Activated B cell treated with CpG ODN at 0.5 μM for 24 hours (primary cell): ENCODE data around the gene GNPDA2. TPM values are rescaled to one million over a fixed set of nuclear protein-coding genes. Genes with fewer than 3 reads are reported as not detected.

Experiments used
- ATAC-seq: fragments of 200-7000 bp; cut with Tn5 transposase; one replicate; pipeline ENCODE4 v1.10.0; 2021; ENCODE audit warnings: low read depth, mild to moderate bottlenecking, moderate library complexity
- CTCF ChIA-PET: fragments of 350-600 bp; sonication (Branson Sonifier 250); formaldehyde crosslinking; loops from one replicate; lab custom pipeline; 2021; ENCODE audit warnings: antibody characterized with exemption; lab: Charles Lee
- POLR2A ChIA-PET: fragments of 350-600 bp; sonication (Branson Sonifier 250); formaldehyde crosslinking; loops from one replicate; lab custom pipeline; 2021; ENCODE audit warnings: antibody characterized with exemption; lab: Charles Lee
- DNase-seq: peaks from one replicate; pipeline ENCODE4 v3.0.0; 2022
- H3K27ac Mint-ChIP-seq: one replicate; pipeline ENCODE4 v1.8.0; 2020; ENCODE audit warnings: mixed read lengths
- H3K27me3 Mint-ChIP-seq: one replicate; pipeline ENCODE4 v1.8.0; 2021; ENCODE audit warnings: mixed read lengths
- H3K36me3 Mint-ChIP-seq: one replicate; pipeline ENCODE4 v1.8.0; 2021; ENCODE audit warnings: low read depth, mixed read lengths
- H3K4me1 Mint-ChIP-seq: one replicate; pipeline ENCODE4 v1.8.0; 2021; ENCODE audit warnings: mixed read lengths
- H3K4me3 Mint-ChIP-seq: one replicate; pipeline ENCODE4 v1.8.0; 2020; ENCODE audit warnings: mild to moderate bottlenecking, mixed read lengths
- H3K9me3 Mint-ChIP-seq: one replicate; pipeline ENCODE4 v1.8.0; 2020; ENCODE audit warnings: mixed read lengths
- intact Hi-C: fragments of 100-400 bp; cut with micrococcal nuclease; formaldehyde crosslinking; loops from one replicate; pipeline ENCODE4 v1.15.1; 2024
- total RNA-seq: library from RNA; stranded (reverse); gene quantifications from 2 replicates; pipeline ENCODE4 v1.2.3, GENCODE V29; 2022
- TF ChIP-seq, protein P1 (sequence below): fragments of 200-600 bp; IDR thresholded peaks from one replicate; pipeline ENCODE4 v1.8.0; 2022; ENCODE audit warnings: antibody characterized with exemption, mild to moderate bottlenecking

Gene GNPDA2
- total RNA-seq, 1 donor from 2014 or later = 17.6 TPM

DNA sequence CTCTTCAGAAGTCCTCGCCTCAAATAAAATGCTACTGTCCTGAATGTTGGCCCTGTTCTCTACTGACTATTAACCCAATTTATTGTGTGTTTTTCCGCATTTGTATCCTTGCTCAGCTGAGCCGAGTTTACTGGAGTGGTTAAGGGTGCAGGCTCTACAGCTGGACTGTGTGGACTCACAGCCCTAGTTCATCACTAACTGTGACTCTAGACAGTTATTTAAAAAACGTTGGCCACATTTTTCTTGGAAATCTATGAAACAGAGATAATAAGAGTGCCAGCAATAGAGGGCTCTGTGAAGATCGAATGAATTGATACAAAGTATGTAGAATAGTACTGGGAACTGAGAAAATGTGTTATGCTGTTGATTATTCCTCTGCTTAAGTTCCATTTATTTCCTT is 51.0 kb downstream of the GNPDA2 start:
- ChIA-PET POLR2A (no interaction called here), CTCF (no interaction called here)
- H3K9me3 Mint-ChIP-seq = no peaks in the 10 kb centered on the region
- peaks cover 18% of the 10 kb centered on the region for H3K4me1 Mint-ChIP-seq
- ATAC-seq (no peak), DNase-seq (no peak)
- no peak overlapping the region for H3K4me3 Mint-ChIP-seq
- TF ChIP-seq, protein P1, sequence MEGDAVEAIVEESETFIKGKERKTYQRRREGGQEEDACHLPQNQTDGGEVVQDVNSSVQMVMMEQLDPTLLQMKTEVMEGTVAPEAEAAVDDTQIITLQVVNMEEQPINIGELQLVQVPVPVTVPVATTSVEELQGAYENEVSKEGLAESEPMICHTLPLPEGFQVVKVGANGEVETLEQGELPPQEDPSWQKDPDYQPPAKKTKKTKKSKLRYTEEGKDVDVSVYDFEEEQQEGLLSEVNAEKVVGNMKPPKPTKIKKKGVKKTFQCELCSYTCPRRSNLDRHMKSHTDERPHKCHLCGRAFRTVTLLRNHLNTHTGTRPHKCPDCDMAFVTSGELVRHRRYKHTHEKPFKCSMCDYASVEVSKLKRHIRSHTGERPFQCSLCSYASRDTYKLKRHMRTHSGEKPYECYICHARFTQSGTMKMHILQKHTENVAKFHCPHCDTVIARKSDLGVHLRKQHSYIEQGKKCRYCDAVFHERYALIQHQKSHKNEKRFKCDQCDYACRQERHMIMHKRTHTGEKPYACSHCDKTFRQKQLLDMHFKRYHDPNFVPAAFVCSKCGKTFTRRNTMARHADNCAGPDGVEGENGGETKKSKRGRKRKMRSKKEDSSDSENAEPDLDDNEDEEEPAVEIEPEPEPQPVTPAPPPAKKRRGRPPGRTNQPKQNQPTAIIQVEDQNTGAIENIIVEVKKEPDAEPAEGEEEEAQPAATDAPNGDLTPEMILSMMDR = no peak
- intact Hi-C loops = no loop called here
- H3K27ac Mint-ChIP-seq = no peak overlapping the region
- H3K36me3 Mint-ChIP-seq = peaks cover 10% of the 10 kb centered on the region
- H3K27me3 Mint-ChIP-seq = peaks cover 9% of the 10 kb centered on the region

DNA sequence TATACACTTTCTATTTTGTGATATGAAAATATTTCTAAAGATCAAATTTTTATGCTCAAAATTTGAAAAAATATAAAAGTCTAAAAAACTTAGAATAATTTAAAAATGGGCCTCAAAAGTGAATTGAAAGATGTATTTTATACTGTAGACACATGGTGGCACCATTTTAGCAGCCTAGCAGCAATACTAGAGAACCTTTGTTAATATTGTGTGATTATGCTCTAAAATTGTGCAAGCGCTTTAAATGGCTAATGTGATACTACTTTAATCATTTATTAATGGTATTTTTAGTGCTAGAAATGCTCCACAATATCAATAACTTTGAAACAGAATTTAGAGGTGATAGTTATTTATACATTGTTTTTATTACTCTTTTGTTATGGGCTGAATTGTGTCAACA is 51.9 kb downstream of the GNPDA2 start:
- DNase-seq (no peak), ATAC-seq (no peak)
- intact Hi-C loops = no loop called here
- H3K27me3 Mint-ChIP-seq = peaks cover 10% of the 10 kb centered on the region
- H3K27ac Mint-ChIP-seq = no peak overlapping the region
- ChIA-PET CTCF (no interaction called here), POLR2A (no interaction called here)
- H3K4me3 Mint-ChIP-seq = no peak overlapping the region
- H3K4me1 Mint-ChIP-seq = peaks cover 14% of the 10 kb centered on the region
- H3K9me3 Mint-ChIP-seq = no peaks in the 10 kb centered on the region
- H3K36me3 Mint-ChIP-seq = peaks cover 10% of the 10 kb centered on the region
- TF ChIP-seq, protein P1 = no peak

DNA sequence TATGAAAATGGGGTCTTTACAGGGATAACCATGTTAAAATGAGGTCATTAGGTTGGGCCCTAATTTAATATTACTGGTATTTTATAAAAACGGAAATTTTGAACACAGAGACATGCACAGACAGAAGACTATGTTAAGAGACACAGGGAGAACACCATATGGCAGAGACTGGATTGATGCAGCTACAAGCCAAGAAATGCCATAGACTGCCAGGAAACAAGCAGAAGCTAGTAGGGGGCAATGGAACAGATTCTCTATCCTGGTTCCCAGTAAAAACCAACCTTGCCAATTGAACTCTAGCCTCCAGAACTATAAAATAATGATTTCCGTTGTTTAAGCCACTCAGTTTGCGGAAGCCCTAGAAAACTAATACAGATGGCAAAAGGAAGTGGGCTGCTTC is 54.7 kb downstream of the GNPDA2 start:
- peaks cover 15% of the 10 kb centered on the region for H3K27me3 Mint-ChIP-seq
- no peaks in the 10 kb centered on the region for H3K9me3 Mint-ChIP-seq
- intact Hi-C loops = no loop called here
- ChIA-PET CTCF (no interaction called here), POLR2A (no interaction called here)
- TF ChIP-seq, protein P1 = no peak
- H3K27ac Mint-ChIP-seq = no peak overlapping the region
- H3K36me3 Mint-ChIP-seq = no peaks in the 10 kb centered on the region
- DNase-seq (no peak), ATAC-seq (no peak)
- no peak overlapping the region for H3K4me3 Mint-ChIP-seq
- H3K4me1 Mint-ChIP-seq = no peaks in the 10 kb centered on the region

DNA sequence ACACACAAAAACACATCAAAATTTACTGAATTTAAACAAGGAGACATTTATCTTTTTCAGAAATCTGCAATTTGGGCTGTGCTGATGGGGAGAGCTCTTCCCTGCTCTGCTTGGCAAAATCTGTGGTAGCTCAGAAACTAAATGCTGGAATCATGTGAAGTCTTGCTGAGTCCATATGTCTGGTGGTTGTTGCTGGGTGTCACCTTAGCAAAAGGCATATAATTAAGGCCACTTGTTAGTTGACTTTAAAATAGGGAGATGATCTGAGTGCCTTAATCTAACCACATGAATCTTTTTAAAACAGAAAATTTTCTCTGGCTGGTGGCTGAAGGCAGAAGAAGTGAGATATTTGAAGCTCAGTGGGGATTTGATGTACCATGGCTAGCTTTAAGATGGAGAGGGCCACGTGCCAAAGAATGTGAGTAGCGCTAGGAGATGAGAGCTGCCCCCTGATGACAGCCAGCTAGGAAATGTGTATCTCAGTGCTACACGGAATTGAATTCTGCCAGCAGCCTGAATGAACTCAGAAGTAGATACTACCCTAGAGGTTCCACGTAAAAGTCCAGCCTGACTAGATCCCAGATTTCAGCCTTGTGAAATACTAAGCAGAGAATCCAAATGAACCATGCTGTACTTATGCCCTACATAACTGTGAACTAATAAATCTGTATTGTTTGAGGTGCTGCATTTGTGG is 55.7 kb downstream of the GNPDA2 start:
- TF ChIP-seq, protein P1 = no peak
- intact Hi-C loops = no loop called here
- POLR2A ChIA-PET = no interaction called here

DNA sequence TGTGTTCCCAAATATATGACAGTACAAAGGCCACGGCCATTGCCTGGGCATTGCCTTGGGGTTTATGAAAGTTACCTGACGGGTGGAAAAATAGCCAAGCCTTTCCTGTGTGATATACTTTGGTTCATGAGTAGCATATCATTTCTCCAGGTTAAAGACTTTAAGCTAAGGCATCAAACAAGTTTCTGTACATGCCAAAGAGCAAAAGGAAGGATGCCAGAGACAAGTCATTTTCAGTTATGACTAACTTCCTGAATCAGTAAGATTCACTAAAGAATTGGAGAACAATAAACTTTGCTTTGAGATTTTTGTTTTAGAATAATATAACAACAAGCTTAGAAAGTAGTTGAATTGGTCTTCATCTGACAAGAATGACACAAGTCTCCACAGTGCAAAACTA is 57.8 kb downstream of the GNPDA2 start:
- no peaks in the 10 kb centered on the region for H3K9me3 Mint-ChIP-seq
- H3K4me3 Mint-ChIP-seq = no peak overlapping the region
- no peak overlapping the region for H3K27ac Mint-ChIP-seq
- ChIA-PET CTCF (no interaction called here), POLR2A (no interaction called here)
- ATAC-seq (no peak), DNase-seq (no peak)
- H3K4me1 Mint-ChIP-seq = no peaks in the 10 kb centered on the region
- TF ChIP-seq, protein P1 = no peak
- peaks cover 15% of the 10 kb centered on the region for H3K27me3 Mint-ChIP-seq
- intact Hi-C loops = no loop called here
- no peaks in the 10 kb centered on the region for H3K36me3 Mint-ChIP-seq

More for the DNA sequence above, 55.7 kb downstream of the GNPDA2 start:
- Mint-ChIP-seq H3K4me1 (no peaks in the 10 kb centered on the region), H3K27me3 (peaks cover 15% of the 10 kb centered on the region), H3K9me3 (no peaks in the 10 kb centered on the region), H3K27ac (no peak overlapping the region), H3K4me3 (no peak overlapping the region), H3K36me3 (no peaks in the 10 kb centered on the region)
- ATAC-seq (no peak), DNase-seq (no peak)
- CTCF ChIA-PET = no interaction called here
